Erythroblast (primary cell): Measurements from ENCODE around the gene NHLRC4.

Experiments used
- GATA1 ChIP-seq: IDR thresholded peaks from 2 replicates; pipeline ENCODE4 v1.6.1; 2011; ENCODE audit warnings: low read depth, mild to moderate bottlenecking, control low read depth, low read length, moderate library complexity
- POLR2A ChIP-seq: IDR thresholded peaks from 2 replicates; pipeline ENCODE4 v1.6.1; 2011; ENCODE audit warnings: mild to moderate bottlenecking, low read length

DNA sequence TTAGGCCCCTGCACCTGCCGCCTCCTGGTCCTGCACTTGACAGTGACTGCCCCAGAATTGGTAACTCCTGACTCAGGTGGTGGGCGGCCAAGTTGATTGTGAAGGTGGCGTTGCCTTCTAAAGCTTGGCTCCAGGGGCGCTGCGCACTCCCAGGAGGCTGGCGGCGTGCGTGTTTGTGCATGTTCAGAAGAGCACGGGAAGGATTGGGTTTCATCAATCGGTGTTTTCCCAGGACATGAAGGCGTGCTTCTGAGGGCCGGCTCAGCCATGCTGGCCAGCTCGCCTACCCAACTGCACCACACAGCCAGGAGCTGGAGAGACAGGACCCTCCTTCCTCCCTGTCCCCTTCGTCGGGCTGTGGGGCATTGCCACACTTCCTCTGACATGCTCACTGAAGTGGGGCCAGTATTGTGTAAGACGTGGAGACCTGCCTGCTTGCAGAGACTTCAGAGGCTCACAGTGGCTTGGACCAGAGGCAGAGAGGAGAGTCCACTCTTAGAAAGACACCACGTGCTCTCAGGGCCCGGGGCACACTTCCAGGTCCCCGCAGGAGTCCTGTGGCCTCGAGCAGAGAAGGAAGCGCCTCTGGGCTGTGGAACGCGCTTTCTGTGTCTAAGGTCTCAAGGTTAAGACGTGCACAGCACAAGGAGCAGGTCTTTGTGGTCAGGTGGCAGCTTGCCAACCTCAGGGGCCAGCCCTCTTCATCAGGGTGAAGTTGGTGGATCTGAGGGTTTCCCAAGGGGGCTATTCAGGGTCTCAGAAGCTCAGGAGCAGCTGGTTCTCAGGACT, 25.9 kb downstream of the NHLRC4 start:
- no peak for TF ChIP-seq POLR2A
- no peak for TF ChIP-seq GATA1
